A673 (cell line): ENCODE measurements around the gene SPATA21.

Source experiments
- EZH2 ChIP-seq: fragments of 200-600 bp; sonication (generic); IDR thresholded peaks from 2 replicates; pipeline ENCODE4 v1.6.1; 2017; ENCODE audit warnings: borderline replicate concordance, low read depth, mild to moderate bottlenecking, mixed read lengths, antibody characterized with exemption, low read length; ENCODE audit not compliant: poor library complexity, severe bottlenecking
- TF ChIP-seq, protein P1 (sequence below): fragments of 300-800, 200-600 bp; sonication (generic); conservative IDR thresholded peaks from 2 replicates; pipeline ENCODE4 v1.5.1; 2017; ENCODE audit warnings: low read depth, mild to moderate bottlenecking, antibody characterized with exemption, low read length, moderate library complexity, mixed read lengths

DNA sequence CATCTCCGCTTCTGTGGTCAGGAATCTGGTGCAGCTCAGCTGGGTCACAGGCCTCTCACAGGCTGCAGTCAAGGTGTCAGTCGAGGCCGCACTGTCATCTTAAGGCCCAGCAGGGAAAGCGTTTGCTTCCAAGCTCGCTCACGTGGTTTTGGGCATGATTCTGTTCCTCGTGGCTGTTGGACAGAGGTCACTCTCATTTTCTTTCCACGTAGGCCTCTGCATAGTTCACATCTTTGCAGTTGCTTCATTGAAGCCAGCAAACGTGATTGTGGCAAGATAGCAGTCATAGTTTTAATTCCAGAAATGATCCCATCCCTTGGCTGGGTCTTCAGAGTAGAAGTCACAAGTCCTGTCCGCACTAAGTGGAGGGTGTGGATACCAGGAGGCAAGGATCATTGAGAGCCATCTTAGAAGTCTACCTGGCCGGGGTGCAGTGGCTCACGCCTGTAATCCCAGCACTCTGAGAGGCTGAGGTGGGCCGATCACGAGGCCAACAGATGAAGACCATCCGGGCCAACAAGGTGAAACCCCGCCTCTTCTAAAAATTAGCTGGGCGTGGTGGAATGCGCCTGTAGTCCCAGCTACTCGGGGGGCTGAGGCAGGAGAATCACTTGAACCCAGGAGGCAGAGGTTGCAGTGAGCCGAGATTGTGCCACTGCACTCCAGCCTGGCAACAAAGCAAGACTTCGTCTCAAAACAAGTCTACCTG lies 27.8 kb upstream of the SPATA21 start:
- TF ChIP-seq, protein P1, sequence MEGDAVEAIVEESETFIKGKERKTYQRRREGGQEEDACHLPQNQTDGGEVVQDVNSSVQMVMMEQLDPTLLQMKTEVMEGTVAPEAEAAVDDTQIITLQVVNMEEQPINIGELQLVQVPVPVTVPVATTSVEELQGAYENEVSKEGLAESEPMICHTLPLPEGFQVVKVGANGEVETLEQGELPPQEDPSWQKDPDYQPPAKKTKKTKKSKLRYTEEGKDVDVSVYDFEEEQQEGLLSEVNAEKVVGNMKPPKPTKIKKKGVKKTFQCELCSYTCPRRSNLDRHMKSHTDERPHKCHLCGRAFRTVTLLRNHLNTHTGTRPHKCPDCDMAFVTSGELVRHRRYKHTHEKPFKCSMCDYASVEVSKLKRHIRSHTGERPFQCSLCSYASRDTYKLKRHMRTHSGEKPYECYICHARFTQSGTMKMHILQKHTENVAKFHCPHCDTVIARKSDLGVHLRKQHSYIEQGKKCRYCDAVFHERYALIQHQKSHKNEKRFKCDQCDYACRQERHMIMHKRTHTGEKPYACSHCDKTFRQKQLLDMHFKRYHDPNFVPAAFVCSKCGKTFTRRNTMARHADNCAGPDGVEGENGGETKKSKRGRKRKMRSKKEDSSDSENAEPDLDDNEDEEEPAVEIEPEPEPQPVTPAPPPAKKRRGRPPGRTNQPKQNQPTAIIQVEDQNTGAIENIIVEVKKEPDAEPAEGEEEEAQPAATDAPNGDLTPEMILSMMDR = no peak
- TF ChIP-seq EZH2 = no peak
